Ecto neural progenitor cell (in vitro differentiated cells): Measurements from ENCODE around the gene IRAK2.

Experiments
- DNase-seq: peaks from one replicate; pipeline ENCODE4 v3.0.0-alpha.2; 2018; ENCODE audit warnings: low spot score

IRAK2 gene

GRCh38 chr3:10284496-10284895 is 119.8 kb downstream of the IRAK2 start:
- DNase-seq, result no peak

- no peak for DNase-seq
Measured at GRCh38 chr3:10285272-10286132, 120.8 kb downstream of the IRAK2 start.

GRCh38 chr3:10286133-10286524 is 121.4 kb downstream of the IRAK2 start:
- DNase-seq, result no peak

- DNase-seq, result no peak
Measured at GRCh38 chr3:10286596-10287295, 122.0 kb downstream of the IRAK2 start.

- no peak for DNase-seq
Measured at GRCh38 chr3:10287936-10288574, 123.3 kb downstream of the IRAK2 start.

- DNase-seq, result no peak
Measured at GRCh38 chr3:10288575-10288960, 123.8 kb downstream of the IRAK2 start.

GRCh38 chr3:10289077-10289476 is 124.4 kb downstream of the IRAK2 start:
- no peak for DNase-seq

- DNase-seq, result no peak
Measured at GRCh38 chr3:10289787-10290355, 125.2 kb downstream of the IRAK2 start.

- no peak for DNase-seq
Measured at GRCh38 chr3:10290481-10291176, 125.9 kb downstream of the IRAK2 start.

GRCh38 chr3:10291641-10292040 is 126.9 kb downstream of the IRAK2 start:
- DNase-seq, result no peak

- DNase-seq, result no peak
Measured at GRCh38 chr3:10292505-10293419, 128.0 kb downstream of the IRAK2 start, which contains the start of gene GHRL. Gene GHRL (minus strand): TSS chr3:10292947. CDS start chr3:10290180, 2,767 bp downstream.
